ENCODE results near the gene LANCL1.
"Not testable (repeated sequence)": the region's sequence is repeated elsewhere in the genome, so short reads cannot be mapped to it uniquely, and the experiment has no call there.

The LANCL1 gene

DNA sequence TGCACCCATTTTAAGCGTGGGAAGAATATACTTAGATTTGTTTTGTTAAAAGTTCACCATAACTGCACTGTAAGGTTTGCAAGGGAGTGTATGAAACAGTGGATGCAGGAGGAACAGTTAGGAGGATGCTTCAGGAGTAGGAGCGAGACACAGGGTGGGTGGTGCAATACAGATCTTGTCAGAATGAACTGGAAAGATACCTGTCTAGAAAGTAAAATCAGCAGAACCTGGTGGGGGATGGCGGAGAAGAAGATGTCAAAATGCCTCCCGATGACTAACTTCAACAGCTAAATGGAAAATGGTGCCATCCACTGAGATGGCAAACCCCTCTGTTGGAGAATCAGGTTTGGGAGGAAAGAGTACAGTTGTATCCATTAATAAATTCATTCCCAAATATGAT is 18.2 kb downstream of the LANCL1 start:
- no peak for DNase-seq

DNA sequence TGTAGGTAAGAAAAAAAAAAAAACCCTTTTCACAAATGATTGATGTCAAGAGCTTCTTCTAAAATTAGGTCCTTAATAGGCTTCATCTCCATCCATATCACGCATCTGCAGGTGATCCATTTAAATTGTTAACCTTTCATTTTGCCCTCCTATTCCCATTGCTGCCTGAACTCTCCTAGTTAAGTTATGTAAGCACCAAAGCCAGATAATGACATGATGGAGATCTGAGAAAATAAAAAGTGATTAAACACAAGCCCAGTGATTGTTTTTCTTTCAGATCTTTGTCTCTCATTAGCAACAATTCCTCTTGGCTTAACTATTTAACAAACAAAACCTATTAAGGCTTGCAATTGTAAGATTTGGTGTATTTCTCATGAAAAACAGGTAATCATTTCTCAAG is 20.0 kb downstream of the LANCL1 start:
- no peak for DNase-seq

- DNase-seq, result no peak
Measured at GRCh38 chr2:210454336-210454735, 22.2 kb downstream of the LANCL1 start.

GRCh38 chr2:210452194-210452593 is 24.4 kb downstream of the LANCL1 start:
- no peak for DNase-seq

DNA sequence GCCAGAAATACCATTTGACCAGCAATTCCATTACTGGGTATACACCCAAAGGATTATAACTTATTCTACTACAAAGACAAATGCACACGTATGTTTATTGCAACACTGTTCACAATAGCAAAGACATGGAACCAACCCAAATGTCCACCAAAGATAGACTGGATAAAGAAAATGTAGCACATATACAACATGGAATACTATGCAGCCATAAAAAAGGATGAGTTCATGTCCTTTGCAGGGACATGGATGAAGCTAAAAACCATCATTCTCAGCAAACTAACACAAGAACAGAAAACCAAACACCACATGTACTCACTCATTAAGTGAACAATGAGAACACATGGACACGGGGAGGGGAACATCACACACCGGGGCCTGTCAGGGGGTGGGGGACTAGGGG is 25.6 kb downstream of the LANCL1 start:
- DNase-seq, result not testable (repeated sequence)

DNA sequence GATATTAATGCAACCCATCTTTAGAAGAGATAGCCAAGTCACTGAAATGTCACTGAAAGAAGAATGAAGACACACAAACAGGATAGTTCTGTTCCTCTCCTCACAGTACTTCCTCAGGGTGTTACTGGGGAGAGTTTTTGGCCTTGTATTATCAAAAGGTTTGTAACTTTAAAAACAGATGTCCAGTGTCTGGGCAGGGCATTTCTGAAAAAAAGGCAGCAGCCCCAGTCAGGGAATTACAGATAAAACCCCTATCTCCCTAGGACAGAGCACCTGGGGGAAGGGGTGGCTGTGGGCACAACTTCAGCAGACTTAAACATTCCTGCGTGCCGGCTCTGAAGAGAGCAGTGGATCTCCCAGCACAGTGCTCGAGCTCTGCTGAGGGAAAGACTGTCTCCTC is 30.8 kb downstream of the LANCL1 start:
- DNase-seq, result no peak

GRCh38 chr2:210445116-210445707 is 31.3 kb downstream of the LANCL1 start:
- peak; percentile 38 for DNase-seq

GRCh38 chr2:210443527-210443926 is 33.0 kb downstream of the LANCL1 start:
- DNase-seq, result peak; percentile 26

DNA sequence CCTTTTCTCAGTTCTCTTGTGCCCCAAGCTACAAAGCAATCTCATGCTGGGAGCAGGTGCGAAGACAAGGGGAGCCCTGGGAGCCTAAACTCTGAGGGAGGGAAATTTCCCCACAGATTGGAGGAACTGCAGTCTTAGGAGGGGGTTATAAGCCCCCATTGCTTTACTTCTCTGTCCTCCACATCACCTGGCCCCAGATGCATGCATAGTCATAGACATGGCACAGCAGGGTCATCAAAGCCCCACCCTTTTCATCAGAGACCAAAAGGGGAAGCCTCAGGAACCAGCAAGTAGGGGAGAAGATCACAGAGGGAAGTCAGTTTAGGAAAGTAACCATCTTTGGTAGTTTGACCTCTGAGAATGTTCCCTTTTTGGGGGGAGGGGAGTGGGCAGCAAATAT is 33.7 kb downstream of the LANCL1 start:
- DNase-seq, result no peak

DNA sequence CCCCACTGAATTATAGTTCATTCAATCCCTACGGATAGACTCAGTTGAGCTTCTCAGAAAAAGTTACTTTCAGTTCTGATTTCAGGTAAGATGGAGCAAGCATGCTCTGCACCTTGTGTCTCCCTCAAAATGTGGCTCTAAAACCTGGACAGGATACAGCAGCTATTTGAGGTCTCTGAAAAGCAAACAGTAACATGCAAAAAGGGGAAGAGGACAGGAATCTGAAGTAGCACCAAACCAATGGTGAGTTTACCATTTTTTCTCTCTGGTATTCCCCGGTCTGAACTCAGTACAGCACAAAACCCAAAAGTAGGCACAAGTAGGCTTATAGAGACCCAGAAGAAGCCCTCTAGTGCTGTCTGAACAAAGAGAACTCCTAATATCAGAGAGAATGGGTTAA is 34.1 kb downstream of the LANCL1 start:
- no peak for DNase-seq

- peak; percentile 65 for DNase-seq
Measured at GRCh38 chr2:210440206-210440605, 36.4 kb downstream of the LANCL1 start.

GRCh38 chr2:210435439-210435838 is 41.1 kb downstream of the LANCL1 start:
- no peak for DNase-seq

DNA sequence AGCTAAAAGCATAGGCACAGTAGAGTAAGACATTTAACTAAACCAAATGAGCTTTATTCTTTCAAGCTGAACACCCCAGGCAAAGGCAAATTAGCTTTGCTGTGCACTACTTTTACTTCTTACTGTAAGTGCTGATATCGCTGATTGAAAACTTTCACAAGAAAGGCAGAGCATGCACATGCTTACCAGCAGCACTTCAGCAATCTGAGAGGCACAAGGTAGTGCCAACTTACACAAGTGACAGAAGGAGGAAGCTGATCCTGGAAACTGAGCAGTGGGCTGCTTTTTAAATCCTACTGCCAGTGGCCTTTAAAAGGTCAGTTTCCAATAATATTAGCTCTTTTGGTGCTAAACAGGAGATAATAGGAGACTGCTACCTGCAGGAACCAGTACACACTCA is 43.9 kb downstream of the LANCL1 start:
- no peak for DNase-seq

DNA sequence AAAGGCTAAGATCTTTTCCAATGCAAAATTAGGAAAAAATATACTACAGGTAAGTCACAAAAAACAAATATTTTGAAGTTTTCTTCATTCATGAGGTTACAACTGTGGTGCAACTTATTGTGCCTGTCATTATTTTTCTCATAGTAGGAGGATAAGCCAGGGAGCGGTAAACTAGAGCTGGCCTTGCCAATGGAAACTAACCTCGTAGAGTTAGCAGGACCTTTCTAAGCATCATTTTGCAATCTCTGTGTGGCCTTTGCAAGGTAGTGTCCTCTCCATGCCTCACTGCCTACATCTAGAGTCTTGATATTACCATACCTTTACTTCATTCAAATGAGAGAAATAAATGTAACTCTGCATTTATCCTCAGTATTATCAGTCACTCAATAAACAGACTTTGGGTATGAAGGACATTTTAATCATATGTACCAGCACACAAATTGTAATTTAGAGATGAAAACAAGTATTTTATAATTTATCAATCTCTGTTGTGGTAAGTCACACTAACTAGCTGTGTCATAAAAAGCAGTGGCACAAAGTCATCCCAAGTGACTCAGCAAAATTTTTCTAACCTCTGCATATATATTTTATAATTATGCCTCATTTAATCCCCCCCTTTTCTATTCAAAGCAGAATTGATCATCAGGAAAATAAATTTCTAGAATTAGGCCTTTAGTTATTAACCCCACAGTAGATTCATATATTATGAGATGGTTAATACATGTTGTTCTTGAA is 47.0 kb downstream of the LANCL1 start:
- no peak for DNase-seq

DNA sequence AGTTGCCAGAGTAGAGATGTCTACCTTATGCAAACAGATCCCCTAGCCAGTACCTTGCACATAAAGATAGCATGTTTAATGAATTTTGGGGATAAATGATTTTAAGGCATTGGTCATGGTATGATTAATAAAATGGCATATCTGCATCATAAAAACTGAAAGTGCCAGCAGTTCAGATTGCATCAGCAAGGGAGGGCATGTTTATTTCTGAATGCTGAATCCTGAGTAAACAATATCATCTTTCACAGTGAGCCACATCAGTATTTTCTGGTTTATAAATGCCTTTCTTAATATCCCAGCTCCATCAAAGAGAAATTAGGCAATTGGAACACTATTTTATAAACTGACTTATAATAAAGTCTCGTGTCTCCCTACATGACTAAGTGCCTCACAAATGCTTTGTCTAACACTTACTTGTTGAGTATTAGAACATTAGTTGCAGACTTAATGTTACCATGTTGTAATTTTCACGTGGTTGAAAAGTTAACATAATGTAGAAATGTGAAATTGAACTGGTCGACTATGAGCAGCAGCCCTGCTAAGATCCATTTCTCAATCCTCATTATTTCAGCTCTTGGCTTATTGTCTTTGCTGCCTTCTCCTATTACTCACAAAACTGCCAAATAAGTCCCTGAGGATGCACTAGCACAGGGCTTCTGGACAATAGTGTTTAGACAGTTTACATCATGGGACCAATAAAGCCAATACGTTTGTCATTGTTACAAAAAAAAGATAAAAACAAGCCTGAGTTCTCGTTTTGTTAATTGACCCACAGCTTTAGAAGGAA is 48.0 kb downstream of the LANCL1 start:
- peak; percentile 33 for DNase-seq

- DNase-seq, result not testable (repeated sequence)
Measured at GRCh38 chr2:210427309-210427708, 49.2 kb downstream of the LANCL1 start.

- no peak for DNase-seq
Measured at GRCh38 chr2:210422366-210422765, 54.2 kb downstream of the LANCL1 start.

DNA sequence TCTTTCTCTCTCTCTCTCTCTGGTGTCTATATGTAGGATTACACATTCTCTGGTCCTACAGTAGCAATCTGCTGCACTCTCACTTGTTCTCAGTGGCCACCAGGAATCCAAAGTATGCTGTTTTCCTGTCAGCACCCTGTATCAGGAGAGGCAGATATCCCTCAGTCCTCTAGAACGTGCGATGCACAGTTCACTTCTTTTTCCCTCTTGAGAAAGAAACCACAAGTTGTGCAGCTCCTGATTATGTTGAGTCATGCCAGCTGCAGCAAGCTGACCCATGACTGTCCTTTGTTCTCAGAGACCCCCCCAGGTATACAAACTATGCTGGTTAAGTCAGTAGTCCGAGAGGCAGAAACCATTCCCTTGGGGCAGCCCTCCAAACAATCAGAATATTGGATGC is 54.6 kb downstream of the LANCL1 start:
- DNase-seq, result peak; percentile 16

- DNase-seq, result no peak
Measured at GRCh38 chr2:210412660-210413059, 63.9 kb downstream of the LANCL1 start.

DNA sequence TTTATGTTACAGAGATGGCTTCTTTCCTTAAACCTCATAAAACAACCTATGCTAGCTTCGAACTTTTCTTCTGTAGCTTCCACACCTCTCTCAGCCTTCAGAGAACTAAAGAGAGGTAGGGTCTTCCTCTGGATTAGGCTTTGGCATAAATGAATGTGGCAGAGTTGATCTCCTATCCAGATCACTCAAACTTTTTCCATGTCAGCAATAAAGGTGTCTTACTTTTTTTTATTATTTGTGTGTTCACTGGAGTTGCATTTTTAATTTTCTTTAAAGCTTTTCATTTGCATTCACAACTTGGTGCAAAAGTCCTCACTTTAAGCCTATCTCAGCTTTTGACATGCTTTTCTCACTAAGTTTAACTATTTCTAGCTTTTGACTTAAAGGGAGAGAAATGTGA is 66.0 kb downstream of the LANCL1 start:
- DNase-seq, result no peak

DNA sequence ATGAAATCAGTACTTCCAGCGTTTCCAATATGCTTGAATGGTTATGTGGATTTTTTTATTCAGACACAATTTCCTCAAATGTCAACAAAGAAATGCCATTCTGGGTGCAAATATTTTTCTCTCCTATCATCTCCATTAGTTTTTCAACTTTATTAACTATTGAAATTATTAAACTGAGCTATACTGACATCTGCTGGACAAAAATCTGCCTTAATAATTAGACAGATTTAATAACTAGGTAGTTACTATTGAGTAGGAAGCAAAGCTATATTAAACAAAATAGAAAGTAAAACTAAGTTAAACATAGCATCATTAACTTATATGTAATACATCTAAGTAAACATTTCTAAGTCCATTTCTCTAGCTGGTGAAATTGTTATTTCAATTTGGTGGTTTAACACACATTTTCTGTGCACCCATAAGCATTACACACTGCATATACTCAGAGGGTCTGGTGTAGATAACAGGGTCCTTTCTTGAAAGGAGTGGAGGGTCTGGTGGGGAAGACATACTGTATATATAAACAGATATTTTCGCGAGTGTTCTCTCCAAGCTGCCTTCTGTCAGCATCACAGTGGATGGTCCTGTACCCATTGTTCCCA is 77.0 kb downstream of the LANCL1 start:
- DNase-seq, result peak; percentile 48

DNA sequence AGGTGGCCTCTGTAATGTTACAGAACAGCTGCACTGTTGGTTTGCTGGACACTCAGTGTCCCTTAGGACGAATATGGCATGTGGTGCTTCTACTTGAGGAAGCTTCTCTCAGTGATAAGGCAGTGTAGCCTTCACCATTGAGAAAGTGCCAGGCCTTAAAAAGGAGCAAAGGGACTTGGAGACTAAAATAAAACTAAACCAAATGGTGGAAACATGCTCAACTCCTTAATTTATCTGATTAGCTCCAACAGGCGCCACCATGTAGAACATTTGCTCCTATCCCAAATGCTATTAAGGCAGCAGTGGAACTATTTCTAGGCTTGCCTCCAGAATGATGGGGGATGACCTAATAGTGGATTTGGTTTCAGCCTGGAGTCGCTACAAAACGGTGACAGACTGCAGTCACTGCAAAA is 84.1 kb downstream of the LANCL1 start:
- no peak for DNase-seq

GRCh38 chr2:210389856-210390255 is 86.7 kb downstream of the LANCL1 start:
- no peak for DNase-seq

DNA sequence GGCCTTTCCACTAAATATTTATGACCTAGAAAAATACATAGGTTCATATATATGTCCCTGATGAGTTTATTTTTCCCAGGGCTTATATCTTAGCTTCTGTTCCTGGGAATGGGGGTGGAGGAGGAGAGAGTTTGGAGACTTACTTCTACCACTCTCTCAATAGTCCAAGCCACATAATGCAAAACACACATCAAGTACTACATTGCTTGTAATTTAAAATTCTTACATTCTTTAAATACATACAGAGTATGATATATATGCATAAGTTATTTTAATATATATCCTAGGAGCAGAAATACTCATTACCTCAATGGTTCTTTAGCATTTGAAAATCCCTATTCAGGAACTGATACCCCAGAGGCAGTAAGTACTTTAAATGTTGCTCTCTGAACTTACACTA is 88.4 kb downstream of the LANCL1 start:
- no peak for DNase-seq
